SK-N-MC (cell line): ENCODE results near the gene KIF26B.

Experiments
- DNase-seq: peaks from one replicate; pipeline ENCODE4 v3.0.0-alpha.2; 2011; ENCODE audit warnings: low read depth, low spot score
- H3K27ac ChIP-seq: fragments of 200-600 bp; sonication (generic); 2 replicates; pipeline ENCODE4 v1.5.1; 2016; ENCODE audit warnings: mixed run types
- H3K36me3 ChIP-seq: fragments of 200-600 bp; sonication (generic); 2 replicates; pipeline ENCODE4 v1.6.1; 2017; ENCODE audit warnings: antibody characterized with exemption, low read length, mixed read lengths; ENCODE audit not compliant: insufficient read depth
- H3K4me3 ChIP-seq: fragments of 200-600 bp; sonication (generic); 2 replicates; pipeline ENCODE4 v1.5.1; 2016
- H3K9ac ChIP-seq: fragments of 200-600 bp; sonication (generic); 2 replicates; pipeline ENCODE4 v1.8.0; 2017; ENCODE audit warnings: mixed run types, mixed read lengths; ENCODE audit not compliant: insufficient read length
- H3K9me3 ChIP-seq: fragments of 200-600 bp; sonication (generic); 2 replicates; pipeline ENCODE4 v1.6.1; 2017; ENCODE audit warnings: low read depth, mild to moderate bottlenecking, antibody characterized with exemption, low read length, moderate library complexity, mixed read lengths
- EZH2 ChIP-seq: fragments of 200-600 bp; sonication (generic); IDR thresholded peaks from one replicate; pipeline ENCODE4 v1.6.1; 2017; ENCODE audit warnings: antibody characterized with exemption
- FOXP2 ChIP-seq: optimal IDR thresholded peaks from 2 replicates; pipeline ENCODE3; 2011; ENCODE audit warnings: mild to moderate bottlenecking, moderate library complexity; ENCODE audit not compliant: insufficient read depth; ENCODE audit errors: extremely low read length, control extremely low read depth
- POLR2AphosphoS5 ChIP-seq: IDR thresholded peaks from 2 replicates; pipeline ENCODE4 v1.6.1; 2012; ENCODE audit warnings: mild to moderate bottlenecking, low read depth, low read length, borderline replicate concordance

The KIF26B gene

GRCh38 chr1:245577191-245578157 lies 422.7 kb downstream of the KIF26B start:
- TF ChIP-seq POLR2AphosphoS5 (no peak), FOXP2 (no peak), EZH2 (no peak)
- no peaks in the 10 kb centered on the region for H3K9me3 ChIP-seq
- H3K9ac ChIP-seq, result no peak overlapping the region
- no peak overlapping the region for H3K4me3 ChIP-seq
- no peak overlapping the region for H3K27ac ChIP-seq
- H3K36me3 ChIP-seq, result no peaks in the 10 kb centered on the region
- DNase-seq, result no peak

DNA sequence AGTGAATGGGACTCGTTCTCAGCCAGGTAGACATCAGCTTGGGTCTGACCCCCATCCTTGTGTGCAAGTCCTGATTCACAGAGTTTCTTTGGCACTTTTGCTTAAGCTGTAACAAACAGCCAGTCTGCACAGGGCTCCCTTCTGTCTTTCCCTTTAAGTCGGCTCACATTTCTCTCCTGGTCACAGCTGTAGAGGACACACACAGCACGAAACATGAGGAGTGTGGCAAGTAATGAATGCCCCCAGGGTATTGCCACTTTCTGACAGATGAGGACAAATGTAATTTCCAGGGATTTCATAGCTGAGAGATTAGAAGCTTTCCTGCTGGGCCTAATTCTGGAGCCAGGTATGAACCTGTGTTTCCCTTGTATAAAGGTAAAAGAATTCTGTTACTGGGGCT lies 423.5 kb downstream of the KIF26B start:
- Histone ChIP-seq H3K9me3 (no peaks in the 10 kb centered on the region), H3K4me3 (no peak overlapping the region), H3K27ac (peak overlapping the region; percentile 17; the same call in 1 of the 2 replicates), H3K9ac (no peak overlapping the region), H3K36me3 (no peaks in the 10 kb centered on the region)
- no peak for DNase-seq
- TF ChIP-seq FOXP2, result no peak
- no peak for TF ChIP-seq POLR2AphosphoS5
- no peak for TF ChIP-seq EZH2

DNA sequence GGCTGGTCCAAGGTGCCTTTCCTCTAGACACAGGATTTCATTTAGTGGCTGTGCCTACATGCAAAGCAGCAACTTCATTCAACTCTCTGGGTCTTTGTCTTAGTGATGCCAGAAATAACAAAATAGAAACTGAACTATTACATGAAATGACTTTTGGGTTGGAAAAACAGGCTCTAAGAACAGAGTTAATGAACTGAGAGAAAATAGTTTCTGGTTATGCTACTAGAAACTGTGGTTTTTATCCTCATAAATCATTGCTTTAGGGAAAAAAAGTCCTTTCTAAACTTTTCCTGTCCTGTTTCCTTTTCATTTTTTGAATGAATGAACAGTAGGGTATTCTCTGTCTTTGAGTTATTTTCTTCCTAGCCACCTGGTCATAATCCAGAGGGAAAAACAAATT lies 424.0 kb downstream of the KIF26B start:
- 0 out of 2 replicates have a peak overlapping the region, but pooled peaks have one; percentile 17 for H3K4me3 ChIP-seq
- no peaks in the 10 kb centered on the region for H3K9me3 ChIP-seq
- H3K9ac ChIP-seq, result no peak overlapping the region
- H3K36me3 ChIP-seq, result no peaks in the 10 kb centered on the region
- peak overlapping the region; percentile 17; the same call in 1 of the 2 replicates for H3K27ac ChIP-seq
- no peak for DNase-seq
- TF ChIP-seq POLR2AphosphoS5 (no peak), EZH2 (no peak), FOXP2 (no peak)

DNA sequence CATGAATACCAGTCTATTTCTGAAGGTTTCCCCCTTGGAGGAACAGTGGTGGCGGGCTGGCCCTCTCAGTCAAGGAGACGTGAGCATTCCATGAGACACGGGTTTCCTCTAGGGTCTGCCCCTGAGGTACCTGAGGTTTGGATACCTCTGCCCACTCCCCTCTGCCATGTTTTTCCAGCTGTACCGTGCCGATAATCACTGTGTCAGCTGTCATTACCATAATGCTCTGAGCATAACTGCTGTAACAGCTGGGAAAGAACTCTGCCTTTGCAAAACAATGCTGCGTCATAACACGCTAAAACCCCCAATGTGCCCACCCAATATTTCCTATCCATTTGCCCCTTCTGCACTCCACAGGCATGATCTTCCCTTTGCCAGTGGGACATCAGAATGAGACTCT lies 425.1 kb downstream of the KIF26B start:
- Histone ChIP-seq H3K9me3 (no peaks in the 10 kb centered on the region), H3K36me3 (no peaks in the 10 kb centered on the region), H3K9ac (no peak overlapping the region), H3K4me3 (no peak overlapping the region), H3K27ac (no peak overlapping the region)
- no peak for DNase-seq
- TF ChIP-seq FOXP2, result no peak
- TF ChIP-seq POLR2AphosphoS5, result no peak
- no peak for TF ChIP-seq EZH2

- no peak for DNase-seq
- Histone ChIP-seq H3K9me3 (no peaks in the 10 kb centered on the region), H3K36me3 (no peaks in the 10 kb centered on the region), H3K4me3 (no peak overlapping the region), H3K9ac (no peak overlapping the region), H3K27ac (no peak overlapping the region)
- TF ChIP-seq EZH2 (no peak), POLR2AphosphoS5 (no peak), FOXP2 (no peak)
These were observed 425.9 kb downstream of the KIF26B start for GRCh38 chr1:245580651-245581050.

DNA sequence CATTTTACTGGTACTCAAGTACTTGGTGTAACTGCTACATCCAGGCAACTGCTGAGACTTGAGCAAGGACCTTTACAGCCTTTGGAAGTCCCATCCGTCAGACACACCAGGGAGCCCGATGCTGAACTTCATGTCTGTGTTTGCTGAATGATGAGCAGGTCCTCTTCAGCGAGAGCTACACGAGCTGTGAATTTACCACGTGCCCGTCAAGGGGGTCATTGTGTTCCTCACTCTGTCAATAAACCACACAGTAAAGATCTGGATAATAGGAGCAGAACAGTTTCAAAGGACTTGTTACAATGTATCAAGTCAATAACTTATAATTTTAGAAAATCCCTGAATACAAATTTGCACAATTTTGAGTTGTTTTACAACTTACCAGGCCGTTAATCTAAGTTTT lies 427.2 kb downstream of the KIF26B start:
- Histone ChIP-seq H3K36me3 (no peaks in the 10 kb centered on the region), H3K27ac (peak overlapping the region; percentile 68), H3K4me3 (no peak overlapping the region; the same call in 1 of the 2 replicates), H3K9me3 (no peaks in the 10 kb centered on the region), H3K9ac (no peak overlapping the region)
- DNase-seq, result peak; percentile 90
- TF ChIP-seq FOXP2 (no peak), EZH2 (no peak), POLR2AphosphoS5 (no peak)

DNA sequence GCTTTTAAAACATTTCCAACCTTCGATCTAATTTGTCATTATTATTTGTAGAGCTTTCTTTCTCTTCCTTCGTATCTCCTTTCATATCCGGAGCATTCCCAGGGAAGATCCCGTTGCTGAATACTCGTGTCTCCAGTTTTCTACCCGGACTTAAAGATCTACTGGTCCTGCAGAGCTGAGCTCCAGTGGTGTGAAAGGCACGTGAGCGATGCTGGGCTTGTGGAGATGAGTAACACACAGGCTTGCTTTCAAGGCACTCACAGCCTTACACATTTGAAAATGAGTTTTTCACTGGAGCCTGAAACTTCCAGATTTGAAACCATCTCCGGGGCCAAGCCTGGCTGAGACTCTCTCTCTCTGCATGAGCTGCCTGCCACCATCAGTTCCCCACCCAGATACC lies 428.3 kb downstream of the KIF26B start:
- no peak for TF ChIP-seq FOXP2
- TF ChIP-seq EZH2, result no peak
- no peak for TF ChIP-seq POLR2AphosphoS5
- no peaks in the 10 kb centered on the region for H3K36me3 ChIP-seq
- H3K27ac ChIP-seq, result peak overlapping the region; percentile 68
- H3K9me3 ChIP-seq, result no peaks in the 10 kb centered on the region
- peak overlapping the region; percentile 55 for H3K4me3 ChIP-seq
- DNase-seq, result no peak
- no peak overlapping the region for H3K9ac ChIP-seq

GRCh38 chr1:245583575-245584330 lies 429.0 kb downstream of the KIF26B start:
- DNase-seq, result no peak
- H3K27ac ChIP-seq, result 0 out of 2 replicates have a peak overlapping the region, but pooled peaks have one; percentile 68
- peak overlapping the region; percentile 55; the same call in 1 of the 2 replicates for H3K4me3 ChIP-seq

More at GRCh38 chr1:245583575-245584330, 429.0 kb downstream of the KIF26B start:
- Histone ChIP-seq H3K9me3 (no peaks in the 10 kb centered on the region), H3K9ac (no peak overlapping the region), H3K36me3 (no peaks in the 10 kb centered on the region)
- TF ChIP-seq FOXP2 (no peak), EZH2 (no peak), POLR2AphosphoS5 (no peak)
